CD8-positive, alpha-beta memory T cell (primary cell): Measurements from ENCODE around the gene UNC5C. TPM values are rescaled to one million over a fixed set of nuclear protein-coding genes. Genes with fewer than 3 reads are reported as not detected.
A peak's percentile ranks its signal among the peaks of the same experiment; 100 is the strongest.

Experiments
- CTCF ChIA-PET: fragments of 350-600 bp; sonication (Branson Sonifier 250); formaldehyde crosslinking; loops from one replicate; lab custom pipeline; 2021; ENCODE audit warnings: antibody characterized with exemption; lab: Charles Lee
- POLR2A ChIA-PET: fragments of 350-600 bp; sonication (Branson Sonifier 250); formaldehyde crosslinking; loops from one replicate; lab custom pipeline; 2021; ENCODE audit warnings: antibody characterized with exemption; lab: Charles Lee
- DNase-seq, 5 donors: peaks; one replicate each; pipeline versions ENCODE4 v3.0.0 to v3.0.0-alpha.2; 2020 to 2022; ENCODE audit warnings: mixed read lengths in 1 of 5
- H3K27ac ChIP-seq: one replicate; pipeline ENCODE4 v1.7.0; 2013; ENCODE audit warnings: low read depth, mild to moderate bottlenecking, low read length, moderate library complexity
- H3K27me3 ChIP-seq: 2 replicates; pipeline ENCODE4 v1.7.0; 2013; ENCODE audit warnings: low read length, mild to moderate bottlenecking; ENCODE audit not compliant: insufficient read depth, poor library complexity, severe bottlenecking
- H3K36me3 ChIP-seq: 2 replicates; pipeline ENCODE4 v1.7.0; 2013; ENCODE audit warnings: mild to moderate bottlenecking, low read length, moderate library complexity; ENCODE audit not compliant: insufficient read depth
- H3K4me1 ChIP-seq: 2 replicates; pipeline ENCODE4 v1.7.0; 2013; ENCODE audit warnings: mild to moderate bottlenecking, low read length, moderate library complexity; ENCODE audit not compliant: insufficient read depth
- H3K4me3 ChIP-seq: 2 replicates; pipeline ENCODE4 v1.7.0; 2013; ENCODE audit warnings: mild to moderate bottlenecking, low read length
- H3K9me3 ChIP-seq: 2 replicates; pipeline ENCODE4 v1.7.0; 2013; ENCODE audit warnings: mild to moderate bottlenecking, low read length
- H3K27ac Mint-ChIP-seq, 8 donors: one replicate each; pipeline ENCODE4 v1.8.0; 2020 to 2021; ENCODE audit warnings: mixed read lengths in 8 of 8, mild to moderate bottlenecking in 6 of 8, inconsistent platforms in 3 of 8, moderate library complexity in 3 of 8
- H3K27me3 Mint-ChIP-seq, 2 donors: one replicate each; pipeline ENCODE4 v1.8.0; 2020 to 2021; ENCODE audit warnings: mixed read lengths in 2 of 2, mild to moderate bottlenecking in 1 of 2, moderate library complexity in 1 of 2
- H3K36me3 Mint-ChIP-seq, 3 donors: one replicate each; pipeline ENCODE4 v1.8.0; 2020 to 2021; ENCODE audit warnings: mixed read lengths in 3 of 3, inconsistent platforms in 1 of 3, mild to moderate bottlenecking in 1 of 3
- H3K4me1 Mint-ChIP-seq, 3 donors: one replicate each; pipeline ENCODE4 v1.8.0; 2020 to 2021; ENCODE audit warnings: mixed read lengths in 3 of 3, inconsistent platforms in 1 of 3, mild to moderate bottlenecking in 1 of 3
- H3K4me3 Mint-ChIP-seq, 7 donors: one replicate each; pipeline ENCODE4 v1.8.0; 2020 to 2021; ENCODE audit warnings: mixed read lengths in 7 of 7, mild to moderate bottlenecking in 6 of 7, moderate library complexity in 4 of 7, inconsistent platforms in 2 of 7
- H3K9me3 Mint-ChIP-seq, 5 donors: one replicate each; pipeline ENCODE4 v1.8.0; 2020 to 2022; ENCODE audit warnings: mixed read lengths in 5 of 5, mild to moderate bottlenecking in 3 of 5, moderate library complexity in 2 of 5, inconsistent platforms in 1 of 5
- polyA plus RNA-seq: library from polyadenylated mRNA; unstranded; fragments of 300-500 nt; fragmentation: Illumina TruSeq; gene quantifications from one replicate; pipeline ENCODE4 v1.2.3, GENCODE V29; 2021
- total RNA-seq, 2 experiments: library from RNA; stranded (reverse); gene quantifications; one replicate each; pipeline ENCODE4 v1.2.3, GENCODE V29; 2021

UNC5C gene
- total and polyA plus RNA-seq, 3 experiments from 2014 or later, result not detected

- no peak overlapping the region for H3K27ac ChIP-seq
- no peaks in the 10 kb centered on the region for H3K9me3 ChIP-seq
- H3K4me3 Mint-ChIP-seq, result no peak overlapping the region
- ChIA-PET CTCF (interaction anchor here (1.3 kb wide), 1 partner anchor 10 kb away, joined by 3 read pairs; no protein-coding TSS in a partner anchor), POLR2A (no interaction called here)
- no peak overlapping the region for H3K4me3 ChIP-seq
- H3K36me3 ChIP-seq, result no peaks in the 10 kb centered on the region
- no peak for DNase-seq
- H3K27me3 Mint-ChIP-seq, result no peaks in the 10 kb centered on the region
- H3K4me1 Mint-ChIP-seq, result peaks cover 3 to 16% (median 6%) of the 10 kb centered on the region in 3 donors
- peaks cover 0 to 3% (median 2%) of the 10 kb centered on the region in 5 donors for H3K9me3 Mint-ChIP-seq
- no peaks in the 10 kb centered on the region for H3K27me3 ChIP-seq
- no peak overlapping the region for H3K27ac Mint-ChIP-seq
- H3K36me3 Mint-ChIP-seq, result no peaks in the 10 kb centered on the region
- peaks cover 9% of the 10 kb centered on the region for H3K4me1 ChIP-seq
Measured at GRCh38 chr4:95290702-95291101, 258.1 kb downstream of the UNC5C start.

GRCh38 chr4:95289028-95289634 is 259.6 kb downstream of the UNC5C start:
- no peaks in the 10 kb centered on the region for H3K27me3 Mint-ChIP-seq
- POLR2A ChIA-PET, result no interaction called here
- peaks cover 3 to 16% (median 6%) of the 10 kb centered on the region in 3 donors for H3K4me1 Mint-ChIP-seq
- CTCF ChIA-PET, result interaction anchor here (1.3 kb wide), 1 partner anchor 11 kb away, joined by 3 read pairs; no protein-coding TSS in a partner anchor
- Histone ChIP-seq H3K9me3 (no peaks in the 10 kb centered on the region), H3K27ac (peak overlapping the region; percentile 35), H3K36me3 (no peaks in the 10 kb centered on the region), H3K4me3 (no peak overlapping the region), H3K27me3 (no peaks in the 10 kb centered on the region), H3K4me1 (peaks cover 9% of the 10 kb centered on the region)
- peaks cover 0 to 3% (median 2%) of the 10 kb centered on the region in 5 donors for H3K9me3 Mint-ChIP-seq
- no peaks in the 10 kb centered on the region for H3K36me3 Mint-ChIP-seq
- no peak overlapping the region for H3K4me3 Mint-ChIP-seq
- no peak overlapping the region for H3K27ac Mint-ChIP-seq
- no peak for DNase-seq

- CTCF ChIA-PET, result no interaction called here
- H3K36me3 Mint-ChIP-seq, result no peaks in the 10 kb centered on the region
- H3K4me3 Mint-ChIP-seq, result no peak overlapping the region
Measured at GRCh38 chr4:95288552-95288951, 260.2 kb downstream of the UNC5C start.

DNA sequence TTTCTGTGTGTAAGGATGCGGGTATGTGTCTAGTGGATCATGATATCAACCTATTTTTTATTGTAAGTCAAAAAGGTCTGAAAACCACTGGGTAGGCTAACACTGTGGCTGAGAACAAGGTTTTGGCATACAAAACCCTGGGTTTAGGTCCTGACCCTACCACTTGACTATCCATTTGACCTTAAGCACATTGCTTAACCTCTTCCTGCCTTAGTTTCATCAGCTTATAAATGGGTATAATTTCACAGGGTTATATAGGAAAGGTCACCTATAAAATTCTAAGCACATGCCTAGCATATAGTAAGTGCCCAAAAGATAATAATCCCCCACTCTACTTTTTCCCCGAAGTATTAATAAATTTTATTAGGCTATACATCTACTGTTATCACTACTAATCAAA is 263.0 kb downstream of the UNC5C start:
- ChIA-PET CTCF (no interaction called here), POLR2A (no interaction called here)
- Histone ChIP-seq H3K4me1 (no peaks in the 10 kb centered on the region), H3K9me3 (no peaks in the 10 kb centered on the region), H3K36me3 (no peaks in the 10 kb centered on the region), H3K4me3 (no peak overlapping the region), H3K27me3 (no peaks in the 10 kb centered on the region), H3K27ac (no peak overlapping the region)
- no peak overlapping the region for H3K4me3 Mint-ChIP-seq
- no peaks in the 10 kb centered on the region for H3K27me3 Mint-ChIP-seq
- peaks cover 0 to 6% (median 5%) of the 10 kb centered on the region in 3 donors for H3K4me1 Mint-ChIP-seq
- H3K9me3 Mint-ChIP-seq, result peaks cover 0 to 8% (median 7%) of the 10 kb centered on the region in 5 donors
- DNase-seq, result no peak
- no peaks in the 10 kb centered on the region for H3K36me3 Mint-ChIP-seq
- H3K27ac Mint-ChIP-seq, result no peak overlapping the region

More at GRCh38 chr4:95288552-95288951, 260.2 kb downstream of the UNC5C start:
- Histone ChIP-seq H3K4me1 (peaks cover 4% of the 10 kb centered on the region), H3K27me3 (no peaks in the 10 kb centered on the region), H3K36me3 (no peaks in the 10 kb centered on the region), H3K27ac (peak overlapping the region; percentile 35), H3K4me3 (no peak overlapping the region), H3K9me3 (no peaks in the 10 kb centered on the region)
- POLR2A ChIA-PET, result no interaction called here
- H3K27me3 Mint-ChIP-seq, result no peaks in the 10 kb centered on the region
- no peak for DNase-seq
- peaks cover 0 to 3% (median 2%) of the 10 kb centered on the region in 5 donors for H3K9me3 Mint-ChIP-seq
- H3K27ac Mint-ChIP-seq, result no peak overlapping the region
- peaks cover 3 to 14% (median 6%) of the 10 kb centered on the region in 3 donors for H3K4me1 Mint-ChIP-seq

GRCh38 chr4:95284655-95285054 is 264.1 kb downstream of the UNC5C start:
- ChIA-PET POLR2A (no interaction called here), CTCF (no interaction called here)
- Histone ChIP-seq H3K9me3 (no peaks in the 10 kb centered on the region), H3K36me3 (no peaks in the 10 kb centered on the region), H3K4me3 (no peak overlapping the region), H3K27ac (no peak overlapping the region), H3K4me1 (no peaks in the 10 kb centered on the region), H3K27me3 (no peaks in the 10 kb centered on the region)
- no peak for DNase-seq
- Mint-ChIP-seq H3K4me3 (no peak overlapping the region), H3K4me1 (no peaks in the 10 kb centered on the region), H3K9me3 (peaks cover 0 to 9% (median 7%) of the 10 kb centered on the region in 5 donors), H3K27ac (no peak overlapping the region), H3K36me3 (no peaks in the 10 kb centered on the region), H3K27me3 (no peaks in the 10 kb centered on the region)

DNA sequence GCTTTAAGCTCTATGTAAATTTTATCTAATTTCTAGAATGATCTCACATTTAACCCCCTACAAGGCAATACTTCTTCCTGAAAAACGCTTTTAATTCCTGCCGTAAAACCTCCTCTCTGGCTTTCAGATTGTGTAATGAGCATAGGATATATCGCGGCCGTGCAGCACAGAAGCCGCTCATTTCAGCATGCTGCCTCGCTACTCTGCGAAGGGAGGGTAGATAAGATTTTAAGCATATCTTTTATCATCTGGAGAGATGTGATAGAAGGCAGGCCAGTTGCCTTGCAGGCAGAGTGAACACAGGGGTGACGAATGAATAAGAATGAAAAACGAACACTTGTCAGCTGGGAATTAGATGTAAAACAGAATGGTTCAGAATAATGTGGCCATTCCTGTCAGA is 265.5 kb downstream of the UNC5C start:
- Mint-ChIP-seq H3K4me3 (no peak overlapping the region), H3K27ac (no peak overlapping the region), H3K27me3 (no peaks in the 10 kb centered on the region), H3K4me1 (no peaks in the 10 kb centered on the region), H3K9me3 (peaks cover 0 to 7% (median 6%) of the 10 kb centered on the region in 5 donors), H3K36me3 (no peaks in the 10 kb centered on the region)
- POLR2A ChIA-PET, result no interaction called here
- Histone ChIP-seq H3K4me3 (no peak overlapping the region), H3K27me3 (no peaks in the 10 kb centered on the region), H3K9me3 (no peaks in the 10 kb centered on the region), H3K36me3 (no peaks in the 10 kb centered on the region), H3K27ac (no peak overlapping the region), H3K4me1 (no peaks in the 10 kb centered on the region)
- no peak for DNase-seq
- CTCF ChIA-PET, result no interaction called here

- Histone ChIP-seq H3K27me3 (no peaks in the 10 kb centered on the region), H3K36me3 (no peaks in the 10 kb centered on the region), H3K27ac (no peak overlapping the region), H3K9me3 (no peaks in the 10 kb centered on the region), H3K4me1 (no peaks in the 10 kb centered on the region), H3K4me3 (no peak overlapping the region)
- Mint-ChIP-seq H3K9me3 (peaks cover 0 to 4% (median 4%) of the 10 kb centered on the region in 5 donors), H3K27ac (no peak overlapping the region), H3K27me3 (peaks cover 0 to 1% of the 10 kb centered on the region in 2 donors), H3K4me3 (no peak overlapping the region), H3K36me3 (no peaks in the 10 kb centered on the region), H3K4me1 (no peaks in the 10 kb centered on the region)
- DNase-seq, result no peak
- ChIA-PET CTCF (no interaction called here), POLR2A (no interaction called here)
Measured at GRCh38 chr4:95272797-95273196, 276.0 kb downstream of the UNC5C start.

- Mint-ChIP-seq H3K27me3 (peaks cover 0 to 1% of the 10 kb centered on the region in 2 donors), H3K27ac (no peak overlapping the region), H3K36me3 (no peaks in the 10 kb centered on the region), H3K4me1 (no peaks in the 10 kb centered on the region), H3K9me3 (peaks cover 0 to 4% (median 4%) of the 10 kb centered on the region in 5 donors), H3K4me3 (no peak overlapping the region)
- DNase-seq, result no peak
- no peaks in the 10 kb centered on the region for H3K4me1 ChIP-seq
- H3K36me3 ChIP-seq, result no peaks in the 10 kb centered on the region
- ChIA-PET CTCF (no interaction called here), POLR2A (no interaction called here)
- H3K27me3 ChIP-seq, result no peaks in the 10 kb centered on the region
- no peaks in the 10 kb centered on the region for H3K9me3 ChIP-seq
- H3K4me3 ChIP-seq, result no peak overlapping the region
- no peak overlapping the region for H3K27ac ChIP-seq
Measured at GRCh38 chr4:95272036-95272435, 276.7 kb downstream of the UNC5C start.
